PC-9 (cell line): ENCODE measurements around the gene LOXL4.

ENCODE experiments used
- CTCF ChIP-seq: fragments of 200-600 bp; sonication (generic); conservative IDR thresholded peaks from 2 replicates; pipeline ENCODE4 v1.6.1; 2017; ENCODE audit warnings: mixed run types, antibody characterized with exemption, mild to moderate bottlenecking, moderate library complexity
- EZH2 ChIP-seq: fragments of 200-600 bp; sonication (generic); IDR thresholded peaks from 2 replicates; pipeline ENCODE4 v1.8.0; 2017; ENCODE audit warnings: antibody characterized with exemption, low read depth

GRCh38 chr10:98264378-98265065, 3.5 kb downstream of the LOXL4 start:
- TF ChIP-seq CTCF (no peak), EZH2 (no peak)
